ENCODE results near the gene GMDS. TPM values are rescaled to one million over a fixed set of nuclear protein-coding genes. Genes with fewer than 3 reads are reported as not detected.
A peak's percentile ranks its signal among the peaks of the same experiment; 100 is the strongest.

The GMDS gene
- total and polyA plus RNA-seq, 2 of the 8 experiments (the other 6 are each of a cell fraction or from before 2014, with no cell fraction given) = 16.8 to 50.0 TPM

- CTCF ChIA-PET (ENCODE audit: partially characterized antibody) = interaction anchor here (0.6 kb wide), 2 partner anchors 18 to 571 kb away, joined by 3 read pairs; no protein-coding TSS in a partner anchor
- TF ChIP-seq TAF1 (IDR thresholded peaks at IDR 0.05; ENCODE audit: low read depth, low read length) (no peak), CTCF (IDR thresholded peaks at IDR 0.05; ENCODE audit: control extremely low read depth in 1 of 3, insufficient read depth in 1 of 3, low read depth in 1 of 3, low read length in 3 of 3) (no peak), RAD21 (IDR thresholded peaks at IDR 0.05 in 1 of 2, conservative IDR thresholded peaks at IDR 0.05 in 1 of 2; ENCODE audit: low read depth in 2 of 2, low read length in 2 of 2) (no peak), POLR2AphosphoS5 (IDR thresholded peaks at IDR 0.05; ENCODE audit: low read depth, low read length) (no peak), JUND (IDR thresholded peaks at IDR 0.05; ENCODE audit: low read length) (no peak), BCL11A (IDR thresholded peaks at IDR 0.05; ENCODE audit: low read depth in 2 of 2, low read length in 2 of 2) (no peak), SP1 (IDR thresholded peaks at IDR 0.05; ENCODE audit: low read depth, low read length) (no peak), CEBPB (IDR thresholded peaks at IDR 0.05; ENCODE audit: low read depth, low read length) (no peak), RXRA (IDR thresholded peaks at IDR 0.05; ENCODE audit: insufficient read depth, low read depth, low read length) (no peak)
Measured at GRCh38 chr6:1832844-1833787, 412.3 kb downstream of the GMDS start.

More at GRCh38 chr6:1832844-1833787, 412.3 kb downstream of the GMDS start:
- WGBS, 2 experiments (ENCODE audit: extremely low coverage in 1 of 2, insufficient coverage in 1 of 2, insufficient read length in 1 of 2, insufficient replicate concordance in 2 of 2, low coverage in 1 of 2, low lambda C conversion rate in 2 of 2, missing lambda C conversion rate in 1 of 2) = 90% methylated on average over 16 of the region's 16 CpGs; no CpG with 5 or more reads in 1 of the 2 experiments
- no peaks in the 10 kb centered on the region for H3K79me1 ChIP-seq (ENCODE audit: low read depth, low read length)
- DNase-seq (ENCODE audit: low read depth in 1 of 2, low spot score in 2 of 2) (no peak), FAIRE-seq (no peak)
- no peak overlapping the region for H4K5ac ChIP-seq (ENCODE audit: insufficient read length, low read depth, low read length)
- H3K23ac ChIP-seq (ENCODE audit: insufficient read length) = no peak overlapping the region
- H2BK120ac ChIP-seq (replicated peaks; ENCODE audit: low read depth, low read length) = no peak overlapping the region
- H3K79me2 ChIP-seq (ENCODE audit: control insufficient read depth in 1 of 2, insufficient read depth in 2 of 2, low read length in 2 of 2) = no peaks in the 10 kb centered on the region
- no peak overlapping the region; the same call in 1 of the 2 replicates for H2BK12ac ChIP-seq (ENCODE audit: low read depth, low read length)
- H2AK5ac ChIP-seq (ENCODE audit: low read depth, low read length) = no peak overlapping the region
- H4K20me1 ChIP-seq (replicated peaks in 1 of 2; ENCODE audit: control insufficient read depth in 1 of 2, insufficient read depth in 2 of 2, low read length in 2 of 2) = no peaks in the 10 kb centered on the region
- no peak overlapping the region for H2BK15ac ChIP-seq (ENCODE audit: low read length)
- H2AFZ ChIP-seq (ENCODE audit: low read length) = no peak overlapping the region
- H3K27me3 ChIP-seq (replicated peaks in 1 of 4; ENCODE audit: control insufficient read depth in 3 of 4, extremely low read depth in 1 of 4, insufficient read depth in 3 of 4, low read length in 3 of 4) = no peaks in the 10 kb centered on the region
- H3K27ac ChIP-seq (ENCODE audit: low read depth, low read length) = no peak overlapping the region
- H2BK20ac ChIP-seq (ENCODE audit: low read length) = peak overlapping the region; percentile 41; the same call in 1 of the 2 replicates
- H4K91ac ChIP-seq (replicated peaks; ENCODE audit: insufficient read length, low read length) = no peak overlapping the region
- H3K56ac ChIP-seq (replicated peaks; ENCODE audit: insufficient read length, low read depth, low read length) = no peak overlapping the region
- no peaks in the 10 kb centered on the region for H3K36me3 ChIP-seq (ENCODE audit: control insufficient read depth in 2 of 4, insufficient read depth in 4 of 4, low read length in 3 of 4)
- H2BK5ac ChIP-seq (ENCODE audit: low read depth, low read length) = no peak overlapping the region
- no peak overlapping the region for H3K9ac ChIP-seq (replicated peaks in 1 of 4; ENCODE audit: extremely low read depth in 1 of 4, low read depth in 3 of 4, low read length in 3 of 4)
- POLR2A ChIA-PET (ENCODE audit: partially characterized antibody) = no interaction called here
- H4K8ac ChIP-seq (ENCODE audit: extremely low read depth, insufficient read depth, low read length) = no peak overlapping the region
- H3K18ac ChIP-seq (ENCODE audit: extremely low read depth, low read length) = no peak overlapping the region
- H3K23me2 ChIP-seq (ENCODE audit: low read depth, low read length) = no peaks in the 10 kb centered on the region
- no peak overlapping the region for H3K4ac ChIP-seq (replicated peaks; ENCODE audit: insufficient read length, low read depth, low read length)
- no peaks in the 10 kb centered on the region for H3K9me3 ChIP-seq (ENCODE audit: insufficient read depth in 2 of 2, low read depth in 1 of 2, low read length in 1 of 2)
- H3K4me1 ChIP-seq (replicated peaks in 1 of 4; ENCODE audit: control insufficient read depth in 3 of 4, insufficient read depth in 4 of 4, low read length in 3 of 4) = peaks cover 3 to 15% (median 10%) of the 10 kb centered on the region in 4 experiments; a peak in 6 of 7 replicates
- no peak overlapping the region for H3K14ac ChIP-seq (ENCODE audit: insufficient read length)
- H3K4me3 ChIP-seq (ENCODE audit: extremely low read depth in 1 of 4, insufficient read depth in 2 of 4, low read depth in 3 of 4, low read length in 4 of 4) = no peak overlapping the region
- no peak overlapping the region; a peak in 1 of 4 replicates for H3K4me2 ChIP-seq (ENCODE audit: insufficient read depth in 1 of 2, low read depth in 2 of 2, low read length in 2 of 2)
